HEK293 (cell line): Measurements from ENCODE around the gene NYNRIN.

Experiments
- ELK4 ChIP-seq: IDR thresholded peaks from 2 replicates; pipeline ENCODE4 v1.6.1; 2011; ENCODE audit warnings: mild to moderate bottlenecking, low read depth, low read length, borderline replicate concordance
- FEZF1 ChIP-seq: fragments of 450-650 bp; formaldehyde crosslinking; IDR thresholded peaks from 2 replicates; pipeline ENCODE4 v1.5.1; 2016; ENCODE audit warnings: missing biosample characterization, missing genetic modification characterization
- OSR2 ChIP-seq: fragments of 450-650 bp; formaldehyde crosslinking; IDR thresholded peaks from 2 replicates; pipeline ENCODE4 v1.5.1; 2016; ENCODE audit warnings: missing biosample characterization, missing genetic modification characterization
- PATZ1 ChIP-seq: fragments of 450-650 bp; formaldehyde crosslinking; IDR thresholded peaks from 2 replicates; pipeline ENCODE4 v1.5.1; 2016; ENCODE audit warnings: missing biosample characterization, missing genetic modification characterization
- PBX3 ChIP-seq: sonication (generic); formaldehyde crosslinking; IDR thresholded peaks from 2 replicates; pipeline ENCODE4 v1.8.1; 2022; ENCODE audit warnings: mild to moderate bottlenecking, moderate library complexity, missing genetic modification reagents
- SCRT1 ChIP-seq: fragments of 450-650 bp; formaldehyde crosslinking; IDR thresholded peaks from 2 replicates; pipeline ENCODE4 v1.5.1; 2016; ENCODE audit warnings: missing biosample characterization, missing genetic modification characterization, borderline replicate concordance
- SCRT2 ChIP-seq: fragments of 450-650 bp; formaldehyde crosslinking; IDR thresholded peaks from 2 replicates; pipeline ENCODE4 v1.5.1; 2016; ENCODE audit warnings: missing biosample characterization, missing genetic modification characterization
- ZBTB11 ChIP-seq: fragments of 450-650 bp; formaldehyde crosslinking; conservative IDR thresholded peaks from 2 replicates; pipeline ENCODE4 v1.5.1; 2016; ENCODE audit warnings: low read depth, missing biosample characterization, missing genetic modification characterization
- ZBTB17 ChIP-seq: fragments of 450-650 bp; formaldehyde crosslinking; IDR thresholded peaks from 2 replicates; pipeline ENCODE4 v1.5.1; 2016; ENCODE audit warnings: missing biosample characterization, missing genetic modification characterization
- ZBTB26 ChIP-seq: fragments of 450-650 bp; formaldehyde crosslinking; optimal IDR thresholded peaks from 2 replicates; pipeline ENCODE3; 2016; ENCODE audit warnings: missing biosample characterization, mild to moderate bottlenecking, missing genetic modification characterization
- ZEB2 ChIP-seq: fragments of 450-650 bp; formaldehyde crosslinking; IDR thresholded peaks from 2 replicates; pipeline ENCODE4 v1.5.1; 2016; ENCODE audit warnings: missing biosample characterization, missing genetic modification characterization
- ZNF132 ChIP-seq: fragments of 450-650 bp; formaldehyde crosslinking; IDR thresholded peaks from 2 replicates; pipeline ENCODE4 v1.5.1; 2017; ENCODE audit warnings: missing biosample characterization, missing genetic modification characterization, borderline replicate concordance
- ZNF223 ChIP-seq: fragments of 450-650 bp; formaldehyde crosslinking; IDR thresholded peaks from 2 replicates; pipeline ENCODE4 v1.5.1; 2016; ENCODE audit warnings: missing biosample characterization, missing genetic modification characterization
- ZNF274 ChIP-seq, 2 experiments: fragments of 200-500 bp in 1 of 2; fragments of 450-650 bp in 1 of 2; sonication (Bioruptor generic) in 1 of 2; formaldehyde crosslinking in 1 of 2; IDR thresholded peaks; 2 replicates each; pipeline versions ENCODE4 v1.5.1 to v1.6.1; 2014 to 2016; ENCODE audit warnings: borderline replicate concordance in 1 of 2, inconsistent platforms in 1 of 2, low read length in 1 of 2, missing biosample characterization in 1 of 2, missing genetic modification characterization in 1 of 2
- ZNF341 ChIP-seq: fragments of 450-650 bp; formaldehyde crosslinking; IDR thresholded peaks from 2 replicates; pipeline ENCODE4; 2016; ENCODE audit warnings: low read depth, missing biosample characterization, missing genetic modification characterization
- ZNF416 ChIP-seq: fragments of 450-650 bp; formaldehyde crosslinking; IDR thresholded peaks from 2 replicates; pipeline ENCODE4 v1.5.1; 2016; ENCODE audit warnings: missing biosample characterization, missing genetic modification characterization
- ZNF518A ChIP-seq: fragments of 450-650 bp; formaldehyde crosslinking; conservative IDR thresholded peaks from 2 replicates; pipeline ENCODE4 v1.5.1; 2016; ENCODE audit warnings: low read depth, missing biosample characterization, missing genetic modification characterization
- ZNF600 ChIP-seq: fragments of 450-650 bp; formaldehyde crosslinking; IDR thresholded peaks from 2 replicates; pipeline ENCODE4 v1.5.1; 2016; ENCODE audit warnings: missing biosample characterization, missing genetic modification characterization
- ZNF610 ChIP-seq: fragments of 450-650 bp; formaldehyde crosslinking; IDR thresholded peaks from 2 replicates; pipeline ENCODE4 v1.5.1; 2016; ENCODE audit warnings: missing biosample characterization, missing genetic modification characterization, borderline replicate concordance
- ZNF660 ChIP-seq: fragments of 450-650 bp; IDR thresholded peaks from 2 replicates; pipeline ENCODE4 v1.5.1; 2018; ENCODE audit warnings: missing biosample characterization, mild to moderate bottlenecking, missing genetic modification characterization
- ZNF707 ChIP-seq: fragments of 450-650 bp; formaldehyde crosslinking; IDR thresholded peaks from 2 replicates; pipeline ENCODE4 v1.5.1; 2016; ENCODE audit warnings: missing biosample characterization, missing genetic modification characterization
- ZNF747 ChIP-seq: fragments of 450-650 bp; formaldehyde crosslinking; IDR thresholded peaks from 2 replicates; pipeline ENCODE4 v1.5.1; 2016; ENCODE audit warnings: missing biosample characterization, missing genetic modification characterization
- ZNF768 ChIP-seq: fragments of 450-650 bp; formaldehyde crosslinking; IDR thresholded peaks from 2 replicates; pipeline ENCODE4 v1.5.1; 2018; ENCODE audit warnings: missing biosample characterization, mild to moderate bottlenecking, missing genetic modification characterization
- ZNF776 ChIP-seq: fragments of 450-650 bp; formaldehyde crosslinking; IDR thresholded peaks from 2 replicates; pipeline ENCODE4 v1.5.0; 2017; ENCODE audit warnings: missing biosample characterization, missing genetic modification characterization, borderline replicate concordance
- ZSCAN30 ChIP-seq: fragments of 450-650 bp; IDR thresholded peaks from 2 replicates; pipeline ENCODE4 v1.5.1; 2018; ENCODE audit warnings: missing biosample characterization, mild to moderate bottlenecking, missing genetic modification characterization, moderate library complexity

Gene NYNRIN

GRCh38 chr14:24398653-24399446, at the start of gene NYNRIN (continued):
- peak; percentile 65 for TF ChIP-seq PATZ1 (tag by site-specific recombination)
- TF ChIP-seq ZNF416 (tag by site-specific recombination) = no peak
- TF ChIP-seq ZNF610 (tag by site-specific recombination) = no peak
- no peak for TF ChIP-seq ZNF600 (tag by site-specific recombination)
- TF ChIP-seq ZNF341 (tag by site-specific recombination) = peak; percentile 16; the same call in 1 of the 2 replicates
- TF ChIP-seq ZNF223 (tag by site-specific recombination) = no peak
- no peak for TF ChIP-seq SCRT2 (tag by site-specific recombination)
- TF ChIP-seq ZBTB26 (tag by site-specific recombination) = peak; percentile 52
- no peak for TF ChIP-seq PBX3
- TF ChIP-seq ZBTB17 (tag by site-specific recombination) = no peak
- TF ChIP-seq ZNF768 (tag by site-specific recombination) = no peak
- no peak for TF ChIP-seq ZNF776 (tag by site-specific recombination)
- no peak for TF ChIP-seq ZSCAN30 (tag by site-specific recombination)
- TF ChIP-seq SCRT1 = no peak
- no peak for TF ChIP-seq ZNF274 (IDR thresholded peaks at IDR 0.05; ENCODE audit: low read length)
- TF ChIP-seq ZNF274 (tag by site-specific recombination; IDR thresholded peaks at IDR 0.05; ENCODE audit: borderline replicate concordance) = no peak
- TF ChIP-seq ZNF707 (tag by site-specific recombination) = no peak
- TF ChIP-seq ZBTB11 = no peak
- no peak for TF ChIP-seq ZNF660 (tag by site-specific recombination)
- no peak for TF ChIP-seq ZNF747
- TF ChIP-seq ZNF132 = no peak
- no peak for TF ChIP-seq ZEB2 (tag by site-specific recombination)
- TF ChIP-seq ELK4 = no peak
- no peak for TF ChIP-seq OSR2 (tag by site-specific recombination)
- TF ChIP-seq ZNF518A (tag by site-specific recombination) = no peak
- TF ChIP-seq FEZF1 (tag by site-specific recombination) = no peak
